ENCODE measurements around the gene PDXP.

DNA sequence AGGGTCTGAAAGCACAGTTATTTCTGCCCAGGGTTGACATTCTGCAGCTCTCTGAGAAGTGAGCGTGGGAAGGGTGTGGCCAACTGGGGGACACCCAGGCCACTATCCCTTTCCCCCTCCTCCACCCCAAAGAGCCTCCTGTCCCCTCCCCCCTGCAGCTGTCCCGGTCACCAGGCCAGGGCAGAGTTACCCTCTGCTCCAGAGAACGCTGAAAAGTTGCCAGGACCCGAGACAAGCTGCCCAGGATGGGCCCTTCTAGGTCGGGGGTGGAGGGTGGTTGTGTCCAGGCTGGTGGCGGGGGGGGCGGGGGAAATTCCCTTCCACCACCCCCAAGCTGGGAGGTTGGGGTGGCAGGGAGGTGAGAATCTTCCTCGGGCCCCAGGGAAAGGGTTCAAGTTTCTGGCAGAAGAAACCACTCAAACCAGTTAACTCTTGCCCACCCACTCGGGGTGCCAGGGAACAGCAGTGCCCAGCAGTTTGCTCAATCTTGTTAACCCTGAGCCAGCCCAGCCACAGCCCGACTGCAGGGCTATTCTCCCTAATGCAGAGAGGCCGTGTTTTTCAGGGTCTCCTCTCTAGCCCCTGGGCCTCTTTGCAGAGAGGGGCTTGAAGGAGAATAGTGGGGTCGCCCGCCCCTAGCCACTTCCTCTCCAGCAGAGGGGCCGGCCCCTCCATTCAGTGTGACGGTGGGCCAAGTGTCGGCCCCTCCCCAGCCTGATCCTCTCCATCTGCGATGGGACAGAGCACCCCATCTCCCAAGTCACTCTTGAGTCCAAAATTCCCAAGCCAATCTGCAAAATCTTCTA lies 17.6 kb downstream of the PDXP start:
- TF ChIP-seq FOXM1 (IDR thresholded peaks at IDR 0.05; ENCODE audit: borderline replicate concordance, low read depth): no peak
- TF ChIP-seq, protein P1, sequence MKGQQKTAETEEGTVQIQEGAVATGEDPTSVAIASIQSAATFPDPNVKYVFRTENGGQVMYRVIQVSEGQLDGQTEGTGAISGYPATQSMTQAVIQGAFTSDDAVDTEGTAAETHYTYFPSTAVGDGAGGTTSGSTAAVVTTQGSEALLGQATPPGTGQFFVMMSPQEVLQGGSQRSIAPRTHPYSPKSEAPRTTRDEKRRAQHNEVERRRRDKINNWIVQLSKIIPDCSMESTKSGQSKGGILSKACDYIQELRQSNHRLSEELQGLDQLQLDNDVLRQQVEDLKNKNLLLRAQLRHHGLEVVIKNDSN (IDR thresholded peaks at IDR 0.05): no peak
- TF ChIP-seq, protein P2, sequence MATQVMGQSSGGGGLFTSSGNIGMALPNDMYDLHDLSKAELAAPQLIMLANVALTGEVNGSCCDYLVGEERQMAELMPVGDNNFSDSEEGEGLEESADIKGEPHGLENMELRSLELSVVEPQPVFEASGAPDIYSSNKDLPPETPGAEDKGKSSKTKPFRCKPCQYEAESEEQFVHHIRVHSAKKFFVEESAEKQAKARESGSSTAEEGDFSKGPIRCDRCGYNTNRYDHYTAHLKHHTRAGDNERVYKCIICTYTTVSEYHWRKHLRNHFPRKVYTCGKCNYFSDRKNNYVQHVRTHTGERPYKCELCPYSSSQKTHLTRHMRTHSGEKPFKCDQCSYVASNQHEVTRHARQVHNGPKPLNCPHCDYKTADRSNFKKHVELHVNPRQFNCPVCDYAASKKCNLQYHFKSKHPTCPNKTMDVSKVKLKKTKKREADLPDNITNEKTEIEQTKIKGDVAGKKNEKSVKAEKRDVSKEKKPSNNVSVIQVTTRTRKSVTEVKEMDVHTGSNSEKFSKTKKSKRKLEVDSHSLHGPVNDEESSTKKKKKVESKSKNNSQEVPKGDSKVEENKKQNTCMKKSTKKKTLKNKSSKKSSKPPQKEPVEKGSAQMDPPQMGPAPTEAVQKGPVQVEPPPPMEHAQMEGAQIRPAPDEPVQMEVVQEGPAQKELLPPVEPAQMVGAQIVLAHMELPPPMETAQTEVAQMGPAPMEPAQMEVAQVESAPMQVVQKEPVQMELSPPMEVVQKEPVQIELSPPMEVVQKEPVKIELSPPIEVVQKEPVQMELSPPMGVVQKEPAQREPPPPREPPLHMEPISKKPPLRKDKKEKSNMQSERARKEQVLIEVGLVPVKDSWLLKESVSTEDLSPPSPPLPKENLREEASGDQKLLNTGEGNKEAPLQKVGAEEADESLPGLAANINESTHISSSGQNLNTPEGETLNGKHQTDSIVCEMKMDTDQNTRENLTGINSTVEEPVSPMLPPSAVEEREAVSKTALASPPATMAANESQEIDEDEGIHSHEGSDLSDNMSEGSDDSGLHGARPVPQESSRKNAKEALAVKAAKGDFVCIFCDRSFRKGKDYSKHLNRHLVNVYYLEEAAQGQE (IDR thresholded peaks at IDR 0.05; ENCODE audit: low read depth): no peak
- 0 out of 2 replicates have a peak, but pooled peaks have one; percentile 3 for TF ChIP-seq NFIC (IDR thresholded peaks at IDR 0.05)
- TF ChIP-seq ZBTB7A (IDR thresholded peaks at IDR 0.05; ENCODE audit: low read depth): no peak
- TF ChIP-seq, protein P3, sequence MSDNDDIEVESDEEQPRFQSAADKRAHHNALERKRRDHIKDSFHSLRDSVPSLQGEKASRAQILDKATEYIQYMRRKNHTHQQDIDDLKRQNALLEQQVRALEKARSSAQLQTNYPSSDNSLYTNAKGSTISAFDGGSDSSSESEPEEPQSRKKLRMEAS (IDR thresholded peaks at IDR 0.05): no peak
- TF ChIP-seq RAD21 (IDR thresholded peaks at IDR 0.05; ENCODE audit: low read depth): no peak
- TF ChIP-seq CREB1 (IDR thresholded peaks at IDR 0.05; ENCODE audit: low read depth): no peak
- no peak for TF ChIP-seq EGR1 (IDR thresholded peaks at IDR 0.05)
- TF ChIP-seq EP300 (IDR thresholded peaks at IDR 0.05; ENCODE audit: borderline replicate concordance): no peak
- no peak for TF ChIP-seq TAF1 (IDR thresholded peaks at IDR 0.05; ENCODE audit: low read depth)
- no peak for TF ChIP-seq YY1 (IDR thresholded peaks at IDR 0.05; ENCODE audit: low read depth)
- TF ChIP-seq CEBPB (IDR thresholded peaks at IDR 0.05): no peak
